Measurements from ENCODE around the gene KIRREL3. TPM values are rescaled to one million over a fixed set of nuclear protein-coding genes. Genes with fewer than 3 reads are reported as not detected.
A peak's percentile ranks its signal among the peaks of the same experiment; 100 is the strongest.

KIRREL3 gene
- total RNA-seq, 5 donors from 2014 or later (not counting 1 experiment from before 2014, with no cell fraction given) = not detected

DNA sequence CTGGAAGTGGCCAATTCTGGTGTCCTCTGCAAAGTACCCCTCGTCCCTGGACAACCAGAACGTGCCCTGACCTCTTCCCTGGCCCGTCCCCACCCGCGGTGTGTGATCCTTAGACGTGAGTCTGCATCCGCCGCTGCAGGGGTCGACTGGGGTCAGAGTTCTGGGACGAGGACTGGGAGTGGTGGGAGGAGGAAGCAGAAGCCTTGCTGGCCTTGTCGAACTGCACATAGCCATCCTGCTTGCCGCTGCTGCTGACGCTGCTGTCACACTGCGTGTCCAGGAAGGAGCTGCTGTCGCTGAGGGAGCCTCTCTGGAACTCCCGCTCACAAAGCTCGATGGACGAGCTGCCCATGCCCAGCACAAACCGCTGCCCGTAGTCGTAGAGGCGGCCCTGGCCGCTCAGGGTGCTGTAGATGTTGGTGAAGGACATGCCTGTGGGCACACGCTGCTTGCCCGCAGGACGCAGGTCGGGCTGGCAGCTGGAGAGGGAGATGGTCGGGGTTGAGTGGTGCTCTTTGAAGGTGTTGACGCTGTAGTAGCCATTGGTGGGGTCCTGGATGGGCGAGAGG, 576.0 kb downstream of the KIRREL3 start:
- no peaks in the 10 kb centered on the region for H3K36me3 ChIP-seq (ENCODE audit: control insufficient read depth in 2 of 2, extremely low read depth in 1 of 2, insufficient read depth in 1 of 2, low read length in 1 of 2)
- no peak overlapping the region for H3K4me3 ChIP-seq (ENCODE audit: control insufficient read depth in 1 of 2, extremely low read depth in 1 of 2, low read length in 1 of 2)
- Mint-ChIP-seq H3K4me1 (peaks cover 0 to 12% (median 6%) of the 10 kb centered on the region in 3 donors), H3K9me3 (no peaks in the 10 kb centered on the region), H3K36me3 (no peaks in the 10 kb centered on the region), H3K27ac (no peak overlapping the region), H3K27me3 (peaks cover 3% of the 10 kb centered on the region in 2 donors), H3K4me3 (peak overlapping the region in 1 of 3 donors; percentile 12)
- ATAC-seq (replicated peaks in 1 of 4) (no peak), DNase-seq (no peak)
- WGBS (ENCODE audit: insufficient coverage) = 86% methylated on average over 26 of the region's 30 CpGs
- H3K27ac ChIP-seq (ENCODE audit: low read length) = no peak overlapping the region
- CTCF ChIA-PET = interaction anchor here in 1 of 2 donors (0.6 kb wide), 1 partner anchor 22 kb away, joined by 4 read pairs; no protein-coding TSS in a partner anchor
- POLR2A ChIA-PET = no interaction called here
- H3K4me1 ChIP-seq (ENCODE audit: control insufficient read depth in 1 of 2, extremely low read depth in 1 of 2, insufficient read depth in 2 of 2, low read length in 2 of 2) = no peaks in the 10 kb centered on the region
- H3K9me3 ChIP-seq = no peaks in the 10 kb centered on the region
- peaks cover 0 to 15% of the 10 kb centered on the region in 2 experiments for H3K27me3 ChIP-seq (replicated peaks in 1 of 2; ENCODE audit: control insufficient read depth in 2 of 2, extremely low read depth in 1 of 2, insufficient read depth in 2 of 2, low read length in 1 of 2)

GRCh38 chr11:126423743-126424142, 576.8 kb downstream of the KIRREL3 start:
- ChIA-PET CTCF (no interaction called here), POLR2A (interaction anchor here in 1 of 2 donors (0.6 kb wide), 1 partner anchor 124 kb away, joined by 3 read pairs; no protein-coding TSS in a partner anchor)
- ATAC-seq (replicated peaks in 1 of 4) (no peak), DNase-seq (no peak)
- Histone ChIP-seq H3K9me3 (no peaks in the 10 kb centered on the region), H3K27ac (ENCODE audit: low read length) (no peak overlapping the region), H3K4me1 (ENCODE audit: control insufficient read depth in 1 of 2, extremely low read depth in 1 of 2, insufficient read depth in 2 of 2, low read length in 2 of 2) (no peaks in the 10 kb centered on the region), H3K4me3 (ENCODE audit: control insufficient read depth in 1 of 2, extremely low read depth in 1 of 2, low read length in 1 of 2) (no peak overlapping the region), H3K36me3 (ENCODE audit: control insufficient read depth in 2 of 2, extremely low read depth in 1 of 2, insufficient read depth in 1 of 2, low read length in 1 of 2) (no peaks in the 10 kb centered on the region), H3K27me3 (replicated peaks in 1 of 2; ENCODE audit: control insufficient read depth in 2 of 2, extremely low read depth in 1 of 2, insufficient read depth in 2 of 2, low read length in 1 of 2) (peaks cover 0 to 12% of the 10 kb centered on the region in 2 experiments)
- no peaks in the 10 kb centered on the region for H3K9me3 Mint-ChIP-seq
- no peak overlapping the region for H3K27ac Mint-ChIP-seq
- H3K27me3 Mint-ChIP-seq = peaks cover 3% of the 10 kb centered on the region in 2 donors
- no peak overlapping the region for H3K4me3 Mint-ChIP-seq
- peaks cover 0 to 12% (median 6%) of the 10 kb centered on the region in 3 donors for H3K4me1 Mint-ChIP-seq
- H3K36me3 Mint-ChIP-seq = no peaks in the 10 kb centered on the region
- WGBS (ENCODE audit: insufficient coverage) = 72% methylated on average over 2 of the region's 11 CpGs

DNA sequence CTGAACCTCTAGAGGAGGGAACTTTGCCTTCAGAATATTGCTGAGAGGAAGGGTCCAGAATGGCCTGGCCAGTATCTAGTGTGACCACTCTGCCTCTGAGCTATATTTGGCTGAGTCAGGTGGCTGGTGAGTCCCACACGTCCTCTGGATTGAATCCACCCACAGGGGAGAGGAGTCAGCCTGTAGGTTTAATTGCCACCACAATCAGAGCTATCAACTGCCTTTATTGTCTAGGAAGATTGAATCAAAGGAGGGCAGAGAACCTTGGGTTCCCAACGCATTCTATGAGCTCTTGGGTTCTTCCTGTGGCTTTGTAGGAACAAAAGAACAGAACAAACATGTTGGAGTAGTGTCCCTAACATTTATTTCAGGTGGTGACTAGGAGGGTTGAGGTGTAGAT, 577.4 kb downstream of the KIRREL3 start:
- Mint-ChIP-seq H3K4me3 (no peak overlapping the region), H3K27me3 (peaks cover 3 to 7% of the 10 kb centered on the region in 2 donors), H3K9me3 (no peaks in the 10 kb centered on the region), H3K27ac (no peak overlapping the region), H3K36me3 (no peaks in the 10 kb centered on the region), H3K4me1 (peaks cover 0 to 12% (median 6%) of the 10 kb centered on the region in 3 donors)
- ChIA-PET POLR2A (interaction anchor here in 1 of 2 donors (0.6 kb wide), 1 partner anchor 124 kb away, joined by 3 read pairs; no protein-coding TSS in a partner anchor), CTCF (no interaction called here)
- Histone ChIP-seq H3K4me1 (ENCODE audit: control insufficient read depth in 1 of 2, extremely low read depth in 1 of 2, insufficient read depth in 2 of 2, low read length in 2 of 2) (no peaks in the 10 kb centered on the region), H3K36me3 (ENCODE audit: control insufficient read depth in 2 of 2, extremely low read depth in 1 of 2, insufficient read depth in 1 of 2, low read length in 1 of 2) (no peaks in the 10 kb centered on the region), H3K27me3 (replicated peaks in 1 of 2; ENCODE audit: control insufficient read depth in 2 of 2, extremely low read depth in 1 of 2, insufficient read depth in 2 of 2, low read length in 1 of 2) (peaks cover 0 to 11% of the 10 kb centered on the region in 2 experiments), H3K4me3 (ENCODE audit: control insufficient read depth in 1 of 2, extremely low read depth in 1 of 2, low read length in 1 of 2) (no peak overlapping the region), H3K27ac (ENCODE audit: low read length) (no peak overlapping the region), H3K9me3 (no peaks in the 10 kb centered on the region)
- WGBS (ENCODE audit: insufficient coverage) = 22% methylated on average over 1 of the region's 2 CpGs
- DNase-seq = no peak
- ATAC-seq (replicated peaks in 1 of 4) = no peak

DNA sequence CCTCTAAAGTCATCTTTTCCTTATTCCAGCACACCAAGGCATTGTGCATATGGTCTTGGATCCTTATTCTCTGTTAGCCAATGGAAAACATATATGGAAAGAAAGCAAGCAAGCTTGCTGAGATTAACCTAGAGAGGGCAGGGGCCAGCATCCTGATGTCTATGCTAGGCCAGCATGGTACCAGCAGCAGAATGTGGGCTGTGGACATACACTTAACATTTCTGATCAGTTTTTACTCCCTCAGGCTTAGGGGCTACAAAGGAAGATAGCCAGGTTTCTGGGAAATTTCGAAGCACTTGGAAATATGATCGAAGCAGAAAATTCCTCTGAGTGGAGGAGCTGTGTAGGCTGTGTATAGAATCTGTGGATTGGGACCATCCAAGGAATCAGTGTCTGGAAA, 578.1 kb downstream of the KIRREL3 start:
- Histone ChIP-seq H3K27ac (ENCODE audit: low read length) (no peak overlapping the region), H3K4me3 (ENCODE audit: control insufficient read depth in 1 of 2, extremely low read depth in 1 of 2, low read length in 1 of 2) (no peak overlapping the region), H3K27me3 (replicated peaks in 1 of 2; ENCODE audit: control insufficient read depth in 2 of 2, extremely low read depth in 1 of 2, insufficient read depth in 2 of 2, low read length in 1 of 2) (peaks cover 0 to 11% of the 10 kb centered on the region in 2 experiments), H3K4me1 (ENCODE audit: control insufficient read depth in 1 of 2, extremely low read depth in 1 of 2, insufficient read depth in 2 of 2, low read length in 2 of 2) (no peaks in the 10 kb centered on the region), H3K9me3 (no peaks in the 10 kb centered on the region), H3K36me3 (ENCODE audit: control insufficient read depth in 2 of 2, extremely low read depth in 1 of 2, insufficient read depth in 1 of 2, low read length in 1 of 2) (no peaks in the 10 kb centered on the region)
- no peak for DNase-seq
- Mint-ChIP-seq H3K4me3 (no peak overlapping the region), H3K27me3 (peaks cover 3 to 7% of the 10 kb centered on the region in 2 donors), H3K4me1 (peaks cover 0 to 12% (median 6%) of the 10 kb centered on the region in 3 donors), H3K27ac (no peak overlapping the region), H3K36me3 (no peaks in the 10 kb centered on the region), H3K9me3 (no peaks in the 10 kb centered on the region)
- POLR2A ChIA-PET = no interaction called here
- no peak for ATAC-seq (replicated peaks in 1 of 4)
- CTCF ChIA-PET = no interaction called here
- 85% methylated on average over 2 of the region's 2 CpGs for WGBS (ENCODE audit: insufficient coverage)

DNA sequence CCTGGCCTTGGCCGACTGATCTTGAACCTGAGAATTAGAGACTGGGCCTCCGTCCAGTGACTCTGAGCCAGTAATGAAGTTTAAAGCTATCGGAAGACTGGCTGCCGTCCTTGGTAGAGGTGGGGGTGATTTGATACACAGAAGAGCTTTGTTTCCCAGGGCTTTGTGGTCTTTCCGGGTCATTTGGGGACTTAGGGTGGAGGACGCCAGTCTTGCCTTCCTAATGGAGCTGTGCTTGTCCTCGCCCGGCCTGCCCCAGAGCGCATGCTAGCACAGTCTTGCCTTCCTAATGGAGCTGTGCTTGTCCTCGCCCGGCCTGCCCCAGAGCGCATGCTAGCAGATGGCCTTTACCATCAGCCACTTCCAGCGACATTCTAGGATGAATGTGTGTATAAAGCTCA, 579.3 kb downstream of the KIRREL3 start:
- ATAC-seq (replicated peaks in 1 of 4) = no peak
- Mint-ChIP-seq H3K4me1 (peaks cover 3 to 7% (median 5%) of the 10 kb centered on the region in 3 donors), H3K36me3 (no peaks in the 10 kb centered on the region), H3K9me3 (no peaks in the 10 kb centered on the region), H3K27ac (no peak overlapping the region), H3K4me3 (no peak overlapping the region), H3K27me3 (peaks cover 3 to 7% of the 10 kb centered on the region in 2 donors)
- peaks cover 0 to 8% of the 10 kb centered on the region in 2 experiments for H3K4me1 ChIP-seq (ENCODE audit: control insufficient read depth in 1 of 2, extremely low read depth in 1 of 2, insufficient read depth in 2 of 2, low read length in 2 of 2)
- H3K4me3 ChIP-seq (ENCODE audit: control insufficient read depth in 1 of 2, extremely low read depth in 1 of 2, low read length in 1 of 2) = no peak overlapping the region
- POLR2A ChIA-PET = no interaction called here
- H3K9me3 ChIP-seq = no peaks in the 10 kb centered on the region
- WGBS (ENCODE audit: insufficient coverage) = 92% methylated on average over 7 of the region's 13 CpGs
- DNase-seq = no peak
- H3K36me3 ChIP-seq (ENCODE audit: control insufficient read depth in 2 of 2, extremely low read depth in 1 of 2, insufficient read depth in 1 of 2, low read length in 1 of 2) = no peaks in the 10 kb centered on the region
- H3K27me3 ChIP-seq (replicated peaks in 1 of 2; ENCODE audit: control insufficient read depth in 2 of 2, extremely low read depth in 1 of 2, insufficient read depth in 2 of 2, low read length in 1 of 2) = peaks cover 0 to 14% of the 10 kb centered on the region in 2 experiments
- CTCF ChIA-PET = interaction anchor here in 1 of 2 donors (0.6 to 0.9 kb wide), 2 partner anchors 138 to 567 kb away, joined by 3 to 4 read pairs; no protein-coding TSS in a partner anchor
- no peak overlapping the region for H3K27ac ChIP-seq (ENCODE audit: low read length)

GRCh38 chr11:126420698-126421256, 579.8 kb downstream of the KIRREL3 start:
- ChIA-PET CTCF (interaction anchor here (0.9 kb wide), 2 partner anchors 60 to 567 kb away, joined by 4 read pairs; no protein-coding TSS in a partner anchor), POLR2A (interaction anchor here in 1 of 2 donors (0.6 kb wide), 1 partner anchor 381 kb away, joined by 5 read pairs; no protein-coding TSS in a partner anchor)
- Histone ChIP-seq H3K4me1 (ENCODE audit: control insufficient read depth in 1 of 2, extremely low read depth in 1 of 2, insufficient read depth in 2 of 2, low read length in 2 of 2) (peaks cover 0 to 12% of the 10 kb centered on the region in 2 experiments), H3K27me3 (replicated peaks in 1 of 2; ENCODE audit: control insufficient read depth in 2 of 2, extremely low read depth in 1 of 2, insufficient read depth in 2 of 2, low read length in 1 of 2) (peaks cover 0 to 14% of the 10 kb centered on the region in 2 experiments), H3K27ac (ENCODE audit: low read length) (no peak overlapping the region), H3K36me3 (ENCODE audit: control insufficient read depth in 2 of 2, extremely low read depth in 1 of 2, insufficient read depth in 1 of 2, low read length in 1 of 2) (no peaks in the 10 kb centered on the region), H3K4me3 (ENCODE audit: control insufficient read depth in 1 of 2, extremely low read depth in 1 of 2, low read length in 1 of 2) (no peak overlapping the region), H3K9me3 (no peaks in the 10 kb centered on the region)
- DNase-seq (no peak), ATAC-seq (replicated peaks in 1 of 4) (no peak)
- Mint-ChIP-seq H3K27ac (no peak overlapping the region), H3K4me3 (no peak overlapping the region), H3K27me3 (peaks cover 3 to 7% of the 10 kb centered on the region in 2 donors), H3K4me1 (peaks cover 8 to 12% (median 10%) of the 10 kb centered on the region in 3 donors), H3K36me3 (no peaks in the 10 kb centered on the region), H3K9me3 (no peaks in the 10 kb centered on the region)
- 60% methylated on average over 3 of the region's 6 CpGs for WGBS (ENCODE audit: insufficient coverage)
